Trophoblast cell (in vitro differentiated cells and primary cell): Measurements from ENCODE around the gene TNFRSF14.

Experiments
- DNase-seq, 2 donors: peaks; one replicate each; pipeline ENCODE4 v3.0.0-alpha.2; 2016
- H2AFZ ChIP-seq: 2 replicates; pipeline ENCODE4 v1.6.1; 2013; ENCODE audit warnings: low read length, moderate library complexity, mild to moderate bottlenecking; ENCODE audit not compliant: insufficient read depth, poor library complexity
- H2AK5ac ChIP-seq: 2 replicates; pipeline ENCODE4 v1.6.1; 2013; ENCODE audit warnings: mild to moderate bottlenecking, low read length
- H2BK120ac ChIP-seq: 2 replicates; pipeline ENCODE4 v1.6.1; 2013; ENCODE audit warnings: low read length, mild to moderate bottlenecking, moderate library complexity; ENCODE audit not compliant: insufficient read depth, poor library complexity
- H2BK12ac ChIP-seq: 2 replicates; pipeline ENCODE4 v1.6.1; 2013; ENCODE audit warnings: mild to moderate bottlenecking, low read length, moderate library complexity
- H2BK5ac ChIP-seq: 2 replicates; pipeline ENCODE4 v1.6.1; 2013; ENCODE audit warnings: low read length, low read depth, moderate library complexity, mild to moderate bottlenecking; ENCODE audit not compliant: poor library complexity
- H3K14ac ChIP-seq: 2 replicates; pipeline ENCODE4 v1.6.1; 2013; ENCODE audit warnings: mild to moderate bottlenecking, low read length
- H3K18ac ChIP-seq: 2 replicates; pipeline ENCODE4 v1.6.1; 2013; ENCODE audit warnings: mild to moderate bottlenecking, low read length
- H3K23ac ChIP-seq: 2 replicates; pipeline ENCODE4 v1.6.1; 2013; ENCODE audit warnings: low read length
- H3K27ac ChIP-seq: 2 replicates; pipeline ENCODE4 v1.5.1; 2013; ENCODE audit warnings: low read depth, mild to moderate bottlenecking, inconsistent platforms, low read length, moderate library complexity
- H3K27me3 ChIP-seq: 2 replicates; pipeline ENCODE4 v1.6.1; 2013; ENCODE audit warnings: inconsistent platforms, mild to moderate bottlenecking, low read length, moderate library complexity; ENCODE audit not compliant: insufficient read depth
- H3K36me3 ChIP-seq, 2 experiments: 1 replicate in 1 of 2; 2 replicates in 1 of 2; pipeline ENCODE4 v1.6.1; 2013; ENCODE audit warnings: low read length in 2 of 2, mild to moderate bottlenecking in 2 of 2, moderate library complexity in 1 of 2; ENCODE audit not compliant: insufficient read depth in 2 of 2, control insufficient read depth in 1 of 2
- H3K4ac ChIP-seq: 2 replicates; pipeline ENCODE4 v1.6.1; 2013; ENCODE audit warnings: low read depth, mild to moderate bottlenecking, low read length, moderate library complexity
- H3K4me1 ChIP-seq, 2 experiments: 1 replicate in 1 of 2; 2 replicates in 1 of 2; pipeline ENCODE4 v1.6.1; 2013; ENCODE audit warnings: low read length in 2 of 2, mild to moderate bottlenecking in 2 of 2, moderate library complexity in 1 of 2; ENCODE audit not compliant: insufficient read depth in 2 of 2, control insufficient read depth in 1 of 2
- H3K4me2 ChIP-seq: 2 replicates; pipeline ENCODE4 v1.6.1; 2013; ENCODE audit warnings: inconsistent platforms, mild to moderate bottlenecking, low read length, moderate library complexity
- H3K4me3 ChIP-seq: 2 replicates; pipeline ENCODE4 v1.5.1; 2013; ENCODE audit warnings: mild to moderate bottlenecking, low read depth, low read length, inconsistent platforms
- H3K79me1 ChIP-seq: one replicate; pipeline ENCODE4 v1.6.1; 2013; ENCODE audit warnings: low read length
- H3K79me2 ChIP-seq: 2 replicates; pipeline ENCODE4 v1.6.1; 2013; ENCODE audit warnings: low read length, mild to moderate bottlenecking; ENCODE audit not compliant: control insufficient read depth, insufficient read depth, poor library complexity
- H3K9ac ChIP-seq: 2 replicates; pipeline ENCODE4 v1.6.1; 2013; ENCODE audit warnings: mild to moderate bottlenecking, low read length
- H3K9me3 ChIP-seq: 2 replicates; pipeline ENCODE4 v1.6.1; 2013; ENCODE audit warnings: low read depth, mild to moderate bottlenecking, control low read depth, inconsistent platforms, low read length; ENCODE audit not compliant: insufficient read depth
- H4K12ac ChIP-seq: 2 replicates; pipeline ENCODE4 v1.6.1; 2013; ENCODE audit warnings: low read depth, mild to moderate bottlenecking, low read length, moderate library complexity
- H4K8ac ChIP-seq: 2 replicates; pipeline ENCODE4 v1.6.1; 2013; ENCODE audit warnings: low read depth, mild to moderate bottlenecking, low read length, moderate library complexity
- H4K91ac ChIP-seq: one replicate; pipeline ENCODE4 v1.6.1; 2013; ENCODE audit warnings: low read depth, mild to moderate bottlenecking, low read length, moderate library complexity
- whole genome bisulfite sequencing: extraction: QIAGEN DNeasy Blood & Tissue Kit; methylation state at CpG from one replicate; pipeline ENCODE4 v1.1.7; 2013; ENCODE audit warnings: missing lambda C conversion rate; ENCODE audit not compliant: insufficient read length, insufficient coverage; ENCODE audit errors: extremely low coverage; 5-methylcytosine and 5-hydroxymethylcytosine counted together

Gene TNFRSF14

GRCh38 chr1:2513939-2514652 is 42.1 kb upstream of the TNFRSF14 start:
- no peak overlapping the region for H4K91ac ChIP-seq

GRCh38 chr1:2514863-2515762 is 41.1 kb upstream of the TNFRSF14 start:
- Histone ChIP-seq H3K79me1 (no peaks in the 10 kb centered on the region), H3K4me1 (no peaks in the 10 kb centered on the region), H3K9ac (no peak overlapping the region), H2BK5ac (no peak overlapping the region), H3K14ac (no peak overlapping the region), H4K91ac (no peak overlapping the region), H3K27ac (no peak overlapping the region), H4K12ac (no peak overlapping the region), H2AK5ac (no peak overlapping the region), H2BK12ac (no peak overlapping the region), H3K27me3 (no peaks in the 10 kb centered on the region), H3K36me3 (peaks cover 94 to 96% of the 10 kb centered on the region in 2 experiments), H3K18ac (no peak overlapping the region), H3K4me3 (no peak overlapping the region), H3K9me3 (peaks cover 2% of the 10 kb centered on the region), H2AFZ (no peak overlapping the region), H3K79me2 (no peaks in the 10 kb centered on the region), H3K4me2 (no peak overlapping the region), H4K8ac (no peak overlapping the region), H3K4ac (no peak overlapping the region), H3K23ac (no peak overlapping the region), H2BK120ac (no peak overlapping the region)
- WGBS = no CpG with 5 or more reads among the region's 45 CpGs
- DNase-seq = no peak

More at GRCh38 chr1:2513939-2514652, 42.1 kb upstream of the TNFRSF14 start:
- Histone ChIP-seq H3K4me1 (no peaks in the 10 kb centered on the region), H2AFZ (no peak overlapping the region), H3K14ac (no peak overlapping the region), H2BK5ac (no peak overlapping the region), H3K4ac (no peak overlapping the region), H4K12ac (no peak overlapping the region), H3K4me2 (no peak overlapping the region), H3K79me1 (no peaks in the 10 kb centered on the region), H3K36me3 (peaks cover 95 to 98% of the 10 kb centered on the region in 2 experiments), H2AK5ac (no peak overlapping the region), H3K27me3 (no peaks in the 10 kb centered on the region), H2BK12ac (no peak overlapping the region), H3K23ac (no peak overlapping the region), H3K18ac (no peak overlapping the region), H3K4me3 (no peak overlapping the region), H3K79me2 (no peaks in the 10 kb centered on the region), H3K27ac (no peak overlapping the region), H2BK120ac (no peak overlapping the region), H3K9me3 (peaks cover 2% of the 10 kb centered on the region), H3K9ac (no peak overlapping the region), H4K8ac (no peak overlapping the region)
- WGBS = no CpG with 5 or more reads among the region's 43 CpGs
- no peak for DNase-seq

- Histone ChIP-seq H2AFZ (no peak overlapping the region), H3K23ac (no peak overlapping the region), H3K4me1 (no peaks in the 10 kb centered on the region), H3K27ac (no peak overlapping the region), H3K4ac (no peak overlapping the region), H4K8ac (no peak overlapping the region), H2BK120ac (no peak overlapping the region), H2BK5ac (no peak overlapping the region), H2BK12ac (no peak overlapping the region), H3K79me2 (no peaks in the 10 kb centered on the region), H3K9ac (no peak overlapping the region), H3K14ac (no peak overlapping the region), H2AK5ac (no peak overlapping the region), H3K4me2 (no peak overlapping the region), H4K12ac (no peak overlapping the region), H3K9me3 (peaks cover 2% of the 10 kb centered on the region), H3K27me3 (no peaks in the 10 kb centered on the region), H3K4me3 (no peak overlapping the region), H3K79me1 (no peaks in the 10 kb centered on the region), H3K36me3 (peaks cover 94 to 96% of the 10 kb centered on the region in 2 experiments), H4K91ac (no peak overlapping the region), H3K18ac (no peak overlapping the region)
- WGBS = no CpG with 5 or more reads among the region's 11 CpGs
- no peak for DNase-seq
Observed at GRCh38 chr1:2515763-2516080, 40.4 kb upstream of the TNFRSF14 start.

- no peak overlapping the region for H4K8ac ChIP-seq
- H3K4me3 ChIP-seq = no peak overlapping the region
- H3K27ac ChIP-seq = no peak overlapping the region
- no peak overlapping the region for H4K12ac ChIP-seq
- DNase-seq = no peak
- peaks cover 2% of the 10 kb centered on the region for H3K9me3 ChIP-seq
- H2AK5ac ChIP-seq = no peak overlapping the region
- no peaks in the 10 kb centered on the region for H3K4me1 ChIP-seq
- no CpG with 5 or more reads among the region's 17 CpGs for WGBS
- H3K23ac ChIP-seq = no peak overlapping the region
- no peak overlapping the region for H3K14ac ChIP-seq
- no peak overlapping the region for H2BK5ac ChIP-seq
- no peak overlapping the region for H4K91ac ChIP-seq
- H3K27me3 ChIP-seq = no peaks in the 10 kb centered on the region
- no peak overlapping the region for H3K18ac ChIP-seq
- H3K79me2 ChIP-seq = no peaks in the 10 kb centered on the region
- H2BK120ac ChIP-seq = no peak overlapping the region
- H3K4ac ChIP-seq = no peak overlapping the region
- peaks cover 94 to 96% of the 10 kb centered on the region in 2 experiments for H3K36me3 ChIP-seq
- H2AFZ ChIP-seq = no peak overlapping the region
- H2BK12ac ChIP-seq = no peak overlapping the region
- no peaks in the 10 kb centered on the region for H3K79me1 ChIP-seq
- no peak overlapping the region for H3K4me2 ChIP-seq
- H3K9ac ChIP-seq = no peak overlapping the region
Observed at GRCh38 chr1:2516124-2516523, 40.0 kb upstream of the TNFRSF14 start.
